ENCODE data around the gene PURA. TPM values are rescaled to one million over a fixed set of nuclear protein-coding genes. Genes with fewer than 3 reads are reported as not detected.

Gene PURA
- total and polyA plus RNA-seq, 2 of the 13 experiments (the other 11 are each of a cell fraction or from before 2014, with no cell fraction given) = 2.0 to 5.0 TPM

- CTCF ChIA-PET (ENCODE audit: low intra/inter-chr PET ratio, low total read pairs) = no interaction called here
- FAIRE-seq = no peak
These were observed 48.9 kb downstream of the PURA start for GRCh38 chr5:140162781-140163180.

GRCh38 chr5:140165101-140165922 lies 51.4 kb downstream of the PURA start:
- ChIA-PET POLR2A (interaction anchor here (0.7 to 2.1 kb wide), 2 partner anchors 9 to 58 kb away, joined by 3 to 6 read pairs; partner anchors contain the start of gene CYSTM1), CTCF (ENCODE audit: low intra/inter-chr PET ratio, low total read pairs) (no interaction called here)
- intact Hi-C loops (cut with micrococcal nuclease; ENCODE audit: unreplicated experiment) (no loop called here), in situ Hi-C loops (cut with HindIII; ENCODE audit: extremely low pct_ligation_motif_present, low pct_unique_long_range_greater_than_20kb) (no loop called here)
- BruUV-seq (replicated peaks) = no TSS peak
- H3K4me2 ChIP-seq (ENCODE audit: low read depth, low read length) = no peak overlapping the region
- H3K27me3 ChIP-seq (ENCODE audit: control insufficient read depth in 1 of 2, insufficient read depth in 2 of 2, low read length in 2 of 2) = no peaks in the 10 kb centered on the region
- peak; percentile 71 for ATAC-seq
- no peak overlapping the region for H3K27ac ChIP-seq (ENCODE audit: extremely low read length, insufficient read depth, low read length)
- no peak overlapping the region for H3K9ac ChIP-seq (ENCODE audit: insufficient read depth, low read depth, low read length)
- H3K79me2 ChIP-seq (ENCODE audit: insufficient read depth, low read length) = no peaks in the 10 kb centered on the region
- peak; percentile 77 for TF ChIP-seq TEAD3 (CRISPR knock-in tag; optimal IDR thresholded peaks at IDR 0.05; ENCODE audit: borderline replicate concordance)
- peak; percentile 67 for TF ChIP-seq ONECUT2 (CRISPR knock-in tag; IDR thresholded peaks at IDR 0.05)
- TF ChIP-seq SALL1 (CRISPR knock-in tag; IDR thresholded peaks at IDR 0.05) = peak; percentile 45; the same call in 1 of the 2 replicates
- no peak for TF ChIP-seq ESRRA (CRISPR knock-in tag; IDR thresholded peaks at IDR 0.05; ENCODE audit: low read depth)
- H3K4me3 ChIP-seq (replicated peaks in 1 of 3; ENCODE audit: insufficient read depth in 1 of 3, low read depth in 2 of 3, low read length in 3 of 3) = no peak overlapping the region
- no peak overlapping the region for H2AFZ ChIP-seq (ENCODE audit: low read length)
- DNase-seq (ENCODE audit: low spot score) = no peak
- 81% methylated on average over 5 of the region's 5 CpGs for WGBS (ENCODE audit: low lambda C conversion rate)
- H3K4me1 ChIP-seq (ENCODE audit: insufficient read depth, low read length) = peaks cover 17% of the 10 kb centered on the region
- H3K36me3 ChIP-seq (replicated peaks in 1 of 2; ENCODE audit: control insufficient read depth in 1 of 2, insufficient read depth in 2 of 2, low read length in 2 of 2) = no peaks in the 10 kb centered on the region
- H4K20me1 ChIP-seq (ENCODE audit: insufficient read depth, low read length) = no peaks in the 10 kb centered on the region
- no peaks in the 10 kb centered on the region for H3K9me3 ChIP-seq (ENCODE audit: low read length)
- FAIRE-seq = no peak

More at GRCh38 chr5:140162781-140163180, 48.9 kb downstream of the PURA start:
- no peak overlapping the region for H2AFZ ChIP-seq (ENCODE audit: low read length)
- H3K36me3 ChIP-seq (replicated peaks in 1 of 2; ENCODE audit: control insufficient read depth in 1 of 2, insufficient read depth in 2 of 2, low read length in 2 of 2) = no peaks in the 10 kb centered on the region
- no peaks in the 10 kb centered on the region for H4K20me1 ChIP-seq (ENCODE audit: insufficient read depth, low read length)
- no peak for TF ChIP-seq ZBTB42 (CRISPR knock-in tag; IDR thresholded peaks at IDR 0.05)
- TF ChIP-seq ZBTB21 (CRISPR knock-in tag; IDR thresholded peaks at IDR 0.05) = no peak
- TF ChIP-seq ZNF207 (IDR thresholded peaks at IDR 0.05; ENCODE audit: borderline replicate concordance) = no peak
- TF ChIP-seq ZNF724P (CRISPR knock-in tag; IDR thresholded peaks at IDR 0.05; ENCODE audit: borderline replicate concordance) = no peak
- no peak for TF ChIP-seq HMGA1 (CRISPR knock-in tag; conservative IDR thresholded peaks at IDR 0.05)
- no peak for TF ChIP-seq ZNF205 (CRISPR knock-in tag; IDR thresholded peaks at IDR 0.05)
- no peak for TF ChIP-seq HNRNPL (IDR thresholded peaks at IDR 0.05; ENCODE audit: low read depth, low read length)
- TF ChIP-seq MAZ (IDR thresholded peaks at IDR 0.05; ENCODE audit: borderline replicate concordance, low read depth, low read length) = no peak
- no peak for TF ChIP-seq MAZ (CRISPR knock-in tag; IDR thresholded peaks at IDR 0.05; ENCODE audit: low read depth)
- no peak for TF ChIP-seq ZNF530 (CRISPR knock-in tag; IDR thresholded peaks at IDR 0.05; ENCODE audit: low read depth)
- ATAC-seq = no peak
- H3K27me3 ChIP-seq (ENCODE audit: control insufficient read depth in 1 of 2, insufficient read depth in 2 of 2, low read length in 2 of 2) = no peaks in the 10 kb centered on the region
- H3K27ac ChIP-seq (ENCODE audit: extremely low read length, insufficient read depth, low read length) = no peak overlapping the region
- no peak overlapping the region for H3K4me2 ChIP-seq (ENCODE audit: low read depth, low read length)
- no TSS peak for BruUV-seq (replicated peaks)
- no peak overlapping the region for H3K4me3 ChIP-seq (replicated peaks in 1 of 3; ENCODE audit: insufficient read depth in 1 of 3, low read depth in 2 of 3, low read length in 3 of 3)
- no peaks in the 10 kb centered on the region for H3K79me2 ChIP-seq (ENCODE audit: insufficient read depth, low read length)
- POLR2A ChIA-PET = interaction anchor here (0.9 kb wide), 1 partner anchor 11 kb away, joined by 4 read pairs; no protein-coding TSS in a partner anchor
- H3K9ac ChIP-seq (ENCODE audit: insufficient read depth, low read depth, low read length) = no peak overlapping the region
- DNase-seq (ENCODE audit: low spot score) = no peak
- WGBS (ENCODE audit: low lambda C conversion rate) = 48% methylated on average over 2 of the region's 5 CpGs
- intact Hi-C loops (cut with micrococcal nuclease; ENCODE audit: unreplicated experiment) (no loop called here), in situ Hi-C loops (cut with HindIII; ENCODE audit: extremely low pct_ligation_motif_present, low pct_unique_long_range_greater_than_20kb) (no loop called here)
- H3K4me1 ChIP-seq (ENCODE audit: insufficient read depth, low read length) = peaks cover 15% of the 10 kb centered on the region
- no peaks in the 10 kb centered on the region for H3K9me3 ChIP-seq (ENCODE audit: low read length)
